ENCODE results near the gene MRGPRF. TPM values are rescaled to one million over a fixed set of nuclear protein-coding genes. Genes with fewer than 3 reads are reported as not detected.

MRGPRF gene
- total RNA-seq, 2 experiments from 2014 or later: not detected

- CTCF ChIA-PET: interaction anchor here (1.9 kb wide), 1 partner anchor 10 kb away, joined by 4 read pairs; no protein-coding TSS in a partner anchor
- DNase-seq: no peak
- Mint-ChIP-seq H3K4me1 (peaks cover 50% of the 10 kb centered on the region), H3K27me3 (no peaks in the 10 kb centered on the region), H3K9me3 (ENCODE audit: low read depth) (no peaks in the 10 kb centered on the region), H3K36me3 (peaks cover 3% of the 10 kb centered on the region), H3K4me3 (no peak overlapping the region), H3K27ac (no peak overlapping the region)
- ATAC-seq: no peak
Measured at GRCh38 chr11:69054397-69055211, 41.6 kb upstream of the MRGPRF start.

- ATAC-seq (no peak), DNase-seq (no peak)
- H3K36me3 Mint-ChIP-seq: peaks cover 3% of the 10 kb centered on the region
- H3K9me3 Mint-ChIP-seq (ENCODE audit: low read depth): no peaks in the 10 kb centered on the region
- CTCF ChIA-PET: interaction anchor here (1.9 kb wide), 1 partner anchor 9 kb away, joined by 4 read pairs; no protein-coding TSS in a partner anchor
- no peak overlapping the region for H3K27ac Mint-ChIP-seq
- no peaks in the 10 kb centered on the region for H3K27me3 Mint-ChIP-seq
- H3K4me1 Mint-ChIP-seq: peaks cover 51% of the 10 kb centered on the region
- no peak overlapping the region for H3K4me3 Mint-ChIP-seq
Measured at GRCh38 chr11:69053546-69054396, 40.7 kb upstream of the MRGPRF start.

- H3K27me3 Mint-ChIP-seq: no peaks in the 10 kb centered on the region
- H3K27ac Mint-ChIP-seq: no peak overlapping the region
Measured at GRCh38 chr11:69053169-69053477, 40.1 kb upstream of the MRGPRF start.

GRCh38 chr11:69052343-69053168 lies 39.5 kb upstream of the MRGPRF start:
- H3K4me3 Mint-ChIP-seq: no peak overlapping the region
- no peaks in the 10 kb centered on the region for H3K27me3 Mint-ChIP-seq
- H3K4me1 Mint-ChIP-seq: peaks cover 60% of the 10 kb centered on the region
- DNase-seq (no peak), ATAC-seq (no peak)
- H3K9me3 Mint-ChIP-seq (ENCODE audit: low read depth): no peaks in the 10 kb centered on the region
- CTCF ChIA-PET: no interaction called here
- H3K27ac Mint-ChIP-seq: peak overlapping the region; percentile 46
- H3K36me3 Mint-ChIP-seq: peaks cover 3% of the 10 kb centered on the region

More at GRCh38 chr11:69053169-69053477, 40.1 kb upstream of the MRGPRF start:
- H3K4me3 Mint-ChIP-seq: no peak overlapping the region
- CTCF ChIA-PET: no interaction called here
- H3K4me1 Mint-ChIP-seq: peaks cover 55% of the 10 kb centered on the region
- peaks cover 3% of the 10 kb centered on the region for H3K36me3 Mint-ChIP-seq
- no peaks in the 10 kb centered on the region for H3K9me3 Mint-ChIP-seq (ENCODE audit: low read depth)
- no peak for ATAC-seq
- no peak for DNase-seq

GRCh38 chr11:69051381-69052342 lies 38.6 kb upstream of the MRGPRF start:
- no peak for ATAC-seq
- CTCF ChIA-PET: no interaction called here
- H3K27ac Mint-ChIP-seq: peak overlapping the region; percentile 69

GRCh38 chr11:69050592-69051380 lies 37.7 kb upstream of the MRGPRF start:
- DNase-seq (no peak), ATAC-seq (no peak)
- CTCF ChIA-PET: no interaction called here
- Mint-ChIP-seq H3K9me3 (ENCODE audit: low read depth) (no peaks in the 10 kb centered on the region), H3K36me3 (peaks cover 3% of the 10 kb centered on the region), H3K4me1 (peaks cover 55% of the 10 kb centered on the region), H3K27ac (peak overlapping the region; percentile 43), H3K4me3 (peak overlapping the region; percentile 29), H3K27me3 (peaks cover 6% of the 10 kb centered on the region)

More at GRCh38 chr11:69051381-69052342, 38.6 kb upstream of the MRGPRF start:
- Mint-ChIP-seq H3K9me3 (ENCODE audit: low read depth) (no peaks in the 10 kb centered on the region), H3K36me3 (peaks cover 3% of the 10 kb centered on the region), H3K4me1 (peaks cover 60% of the 10 kb centered on the region), H3K4me3 (no peak overlapping the region), H3K27me3 (peaks cover 3% of the 10 kb centered on the region)
- no peak for DNase-seq

GRCh38 chr11:69049490-69049867 lies 36.4 kb upstream of the MRGPRF start:
- Mint-ChIP-seq H3K27me3 (peaks cover 6% of the 10 kb centered on the region), H3K4me1 (peaks cover 48% of the 10 kb centered on the region), H3K4me3 (peak overlapping the region; percentile 71), H3K9me3 (ENCODE audit: low read depth) (no peaks in the 10 kb centered on the region), H3K27ac (peak overlapping the region; percentile 75), H3K36me3 (no peaks in the 10 kb centered on the region)
- CTCF ChIA-PET: no interaction called here
- ATAC-seq (no peak), DNase-seq (peak; percentile 49)

- CTCF ChIA-PET: interaction anchor here (1.4 kb wide), 1 partner anchor 145 kb away, joined by 3 read pairs; the partner anchor contains the start of genes IGHMBP2 and MRPL21
- no peaks in the 10 kb centered on the region for H3K9me3 Mint-ChIP-seq (ENCODE audit: low read depth)
- H3K27me3 Mint-ChIP-seq: peaks cover 6% of the 10 kb centered on the region
- DNase-seq: peak; percentile 93
- peak within 1 kb of the TSS; percentile 87 for H3K27ac Mint-ChIP-seq
- H3K4me1 Mint-ChIP-seq: peaks cover 47% of the 10 kb centered on the region
- no peaks in the 10 kb centered on the region for H3K36me3 Mint-ChIP-seq
- H3K4me3 Mint-ChIP-seq: peak within 1 kb of the TSS; percentile 71
- peak; percentile 97 for ATAC-seq
Measured at GRCh38 chr11:69048694-69049489, 35.8 kb upstream of the MRGPRF start, which contains the start of gene TPCN2. TPCN2 (plus strand) TSS chr11:69048932; CDS start chr11:69048998, 66 bp downstream.

- H3K27ac Mint-ChIP-seq: peak overlapping the region; percentile 87
- CTCF ChIA-PET: interaction anchor here (1.4 kb wide), 1 partner anchor 145 kb away, joined by 3 read pairs; the partner anchor contains the start of genes IGHMBP2 and MRPL21
- no peaks in the 10 kb centered on the region for H3K36me3 Mint-ChIP-seq
- H3K4me1 Mint-ChIP-seq: peaks cover 44% of the 10 kb centered on the region
- peak overlapping the region; percentile 61 for H3K4me3 Mint-ChIP-seq
- peaks cover 6% of the 10 kb centered on the region for H3K27me3 Mint-ChIP-seq
- DNase-seq (no peak), ATAC-seq (no peak)
- no peaks in the 10 kb centered on the region for H3K9me3 Mint-ChIP-seq (ENCODE audit: low read depth)
Measured at GRCh38 chr11:69048031-69048693, 35.1 kb upstream of the MRGPRF start.

GRCh38 chr11:69044111-69045013 lies 31.3 kb upstream of the MRGPRF start:
- Mint-ChIP-seq H3K36me3 (no peaks in the 10 kb centered on the region), H3K9me3 (ENCODE audit: low read depth) (no peaks in the 10 kb centered on the region), H3K27me3 (peaks cover 6% of the 10 kb centered on the region), H3K4me3 (no peak overlapping the region), H3K27ac (no peak overlapping the region), H3K4me1 (peaks cover 20% of the 10 kb centered on the region)
- ATAC-seq (no peak), DNase-seq (peak; percentile 47)
- CTCF ChIA-PET: interaction anchor here (0.7 to 1.0 kb wide), 4 partner anchors 11 to 1709 kb away, joined by 3 to 4 read pairs (median 3); partner anchors contain the start of genes IGHMBP2 and MRPL21

Data from activated CD8-positive, alpha-beta memory T cell treated with anti-CD3 and anti-CD28 coated beads, Interleukin-2, amount 10 ng/mL, durations not matched to agents 7 days and 5 days (primary cell).